Fibroblast of lung (primary cell): Measurements from ENCODE around the gene STIMATE. TPM values are rescaled to one million over a fixed set of nuclear protein-coding genes. Genes with fewer than 3 reads are reported as not detected.

Experiments
- polyA plus RNA-seq, 2 donors: library from polyadenylated mRNA; depleted of rRNA in 1 of 2; stranded (reverse) in 1 of 2; unstranded in 1 of 2; fragments of >200 nt; gene quantifications; 2 replicates each; pipeline ENCODE4 v1.2.1, GENCODE V29; 2011 to 2012; ENCODE audit warnings: missing spikeins in 1 of 2
- total RNA-seq: library from RNA; depleted of rRNA; stranded (reverse); fragments of >200 nt; gene quantifications from 2 replicates; pipeline ENCODE4 v1.2.1, GENCODE V29; 2014

The STIMATE gene
- total and polyA plus RNA-seq, 2 donors (not counting 1 experiment from before 2014, with no cell fraction given), result 11.6 to 13.0 TPM

Other genes with a start within 250 kb of the STIMATE start
- gene PBRM1, start 211.6 kb downstream of the STIMATE start, total RNA-seq, result 97.3 and 112 TPM in 2 replicates
- gene PBRM1, start 211.6 kb downstream of the STIMATE start, polyA plus RNA-seq, result 36.2 and 37.2 TPM in 2 replicates
- 99.9 and 145 TPM in 2 replicates for gene GNL3, start 211.5 kb downstream of the STIMATE start, total RNA-seq
- 71.5 and 75.2 TPM in 2 replicates for gene GNL3, start 211.5 kb downstream of the STIMATE start, polyA plus RNA-seq
- 107 and 116 TPM in 2 replicates for gene GLT8D1, start 191.8 kb downstream of the STIMATE start, total RNA-seq
- 99.6 and 160 TPM in 2 replicates for gene GLT8D1, start 191.8 kb downstream of the STIMATE start, polyA plus RNA-seq
- gene SPCS1, start 191.4 kb downstream of the STIMATE start, total RNA-seq, result 46.0 and 49.0 TPM in 2 replicates
- 134 and 151 TPM in 2 replicates for gene SPCS1, start 191.4 kb downstream of the STIMATE start, polyA plus RNA-seq
- gene NEK4, start 126.6 kb downstream of the STIMATE start, total RNA-seq, result 21.3 and 24.9 TPM in 2 replicates
- gene NEK4, start 126.6 kb downstream of the STIMATE start, polyA plus RNA-seq, result 12.7 and 16.0 TPM in 2 replicates
- gene ITIH1, start 119.9 kb downstream of the STIMATE start, total RNA-seq, result not detected in 2 replicates
- not detected in 2 replicates for gene ITIH1, start 119.9 kb downstream of the STIMATE start, polyA plus RNA-seq
- under 0.01 and 0.17 TPM in 2 replicates for gene ITIH3, start 102.8 kb downstream of the STIMATE start, total RNA-seq
- 0.05 and 1.5 TPM in 2 replicates for gene ITIH3, start 102.8 kb downstream of the STIMATE start, polyA plus RNA-seq
- gene ITIH4, start 66.9 kb downstream of the STIMATE start, total RNA-seq, result 2.6 TPM in 2 replicates
- 0.36 and 1.1 TPM in 2 replicates for gene ITIH4, start 66.9 kb downstream of the STIMATE start, polyA plus RNA-seq
- not detected in 2 replicates for gene MUSTN1, start 62.5 kb downstream of the STIMATE start, total RNA-seq
- 3.2 TPM in 1 of 2 replicates, not detected in the other for gene MUSTN1, start 62.5 kb downstream of the STIMATE start, polyA plus RNA-seq
- gene SFMBT1, start 148.5 kb upstream of the STIMATE start, total RNA-seq, result 5.6 and 5.9 TPM in 2 replicates
- gene SFMBT1, start 148.5 kb upstream of the STIMATE start, polyA plus RNA-seq, result 3.4 and 3.7 TPM in 2 replicates
- gene RFT1, start 232.9 kb upstream of the STIMATE start, total RNA-seq, result 9.0 and 9.7 TPM in 2 replicates
- 20.5 and 25.2 TPM in 2 replicates for gene RFT1, start 232.9 kb upstream of the STIMATE start, polyA plus RNA-seq